ENCODE data around the gene COL28A1. TPM values are rescaled to one million over a fixed set of nuclear protein-coding genes. Genes with fewer than 3 reads are reported as not detected.

Gene COL28A1
- total and polyA plus RNA-seq, 12 donors, result 0.66 to 16.0 (median 2.8) TPM

GRCh38 chr7:7335215-7335614, 200.5 kb downstream of the COL28A1 start:
- no peaks in the 10 kb centered on the region for H3K9me3 ChIP-seq (replicated peaks in 1 of 3)
- no peaks in the 10 kb centered on the region for H3K27me3 ChIP-seq
- no peaks in the 10 kb centered on the region for H3K4me1 ChIP-seq (replicated peaks in 1 of 2)
- H3K27ac ChIP-seq, result no peak overlapping the region
- intact Hi-C loops (cut with DNase I), result no loop called here
- WGBS, 4 donors, result 85 to 95% (median 88%) methylated on average over 2 of the region's 2 CpGs
- no peak overlapping the region for H3K4me3 ChIP-seq
- no peaks in the 10 kb centered on the region for H3K36me3 ChIP-seq (replicated peaks in 1 of 2)
- no peak for DNase-seq
- no peak for TF ChIP-seq POLR2A (IDR thresholded peaks at IDR 0.05)
- no peak for TF ChIP-seq CTCF (IDR thresholded peaks at IDR 0.05)

GRCh38 chr7:7333610-7334009, 202.1 kb downstream of the COL28A1 start:
- H3K27ac ChIP-seq, result no peak overlapping the region
- intact Hi-C loops (cut with DNase I), result no loop called here
- no peaks in the 10 kb centered on the region for H3K36me3 ChIP-seq (replicated peaks in 1 of 2)
- no peaks in the 10 kb centered on the region for H3K27me3 ChIP-seq
- TF ChIP-seq CTCF (IDR thresholded peaks at IDR 0.05) (no peak), POLR2A (IDR thresholded peaks at IDR 0.05) (no peak)
- H3K9me3 ChIP-seq (replicated peaks in 1 of 3), result no peaks in the 10 kb centered on the region
- 82 to 89% (median 85%) methylated on average over 3 of the region's 3 CpGs for WGBS, 4 donors
- H3K4me1 ChIP-seq (replicated peaks in 1 of 2), result no peaks in the 10 kb centered on the region
- no peak for DNase-seq
- H3K4me3 ChIP-seq, result no peak overlapping the region

- H3K27me3 ChIP-seq, result no peaks in the 10 kb centered on the region
- no peaks in the 10 kb centered on the region for H3K9me3 ChIP-seq (replicated peaks in 1 of 3)
- no peak overlapping the region for H3K27ac ChIP-seq
- intact Hi-C loops (cut with DNase I), result no loop called here
- no peaks in the 10 kb centered on the region for H3K36me3 ChIP-seq (replicated peaks in 1 of 2)
- TF ChIP-seq POLR2A (IDR thresholded peaks at IDR 0.05), result no peak
- TF ChIP-seq CTCF (IDR thresholded peaks at IDR 0.05), result no peak
- no peak overlapping the region for H3K4me3 ChIP-seq
- no peaks in the 10 kb centered on the region for H3K4me1 ChIP-seq (replicated peaks in 1 of 2)
- DNase-seq, result no peak
- 73 to 84% (median 76%) methylated on average over 4 of the region's 4 CpGs for WGBS, 4 donors
Observed at GRCh38 chr7:7331523-7331922, 204.2 kb downstream of the COL28A1 start.

GRCh38 chr7:7330997-7331396, 204.7 kb downstream of the COL28A1 start:
- H3K4me3 ChIP-seq, result no peak overlapping the region
- TF ChIP-seq CTCF (IDR thresholded peaks at IDR 0.05) (no peak), POLR2A (IDR thresholded peaks at IDR 0.05) (no peak)
- H3K27ac ChIP-seq, result no peak overlapping the region
- H3K27me3 ChIP-seq, result no peaks in the 10 kb centered on the region
- no peaks in the 10 kb centered on the region for H3K4me1 ChIP-seq (replicated peaks in 1 of 2)
- intact Hi-C loops (cut with DNase I), result no loop called here
- H3K36me3 ChIP-seq (replicated peaks in 1 of 2), result no peaks in the 10 kb centered on the region
- 50 to 60% (median 55%) methylated on average over 2 of the region's 2 CpGs for WGBS, 4 donors
- H3K9me3 ChIP-seq (replicated peaks in 1 of 3), result no peaks in the 10 kb centered on the region
- DNase-seq, result peak in 1 of 7 donors; percentile 3

Data from adrenal gland (tissue), 12 donors.